WTC11 (cell line): ENCODE data around the gene PRKD1.

Source experiments
- CTCF ChIP-seq: fragments of 200-600 bp; IDR thresholded peaks from 2 replicates; pipeline ENCODE4 v1.8.0; 2022; ENCODE audit warnings: antibody characterized with exemption
- E2F1 ChIP-seq: sonication (generic); formaldehyde crosslinking; IDR thresholded peaks from 2 replicates; pipeline ENCODE4 v1.8.0; 2022; ENCODE audit warnings: mild to moderate bottlenecking, missing genetic modification reagents
- KAT7 ChIP-seq: sonication (generic); formaldehyde crosslinking; IDR thresholded peaks from 2 replicates; pipeline ENCODE4 v1.8.1; 2023; ENCODE audit warnings: missing genetic modification reagents, mild to moderate bottlenecking, borderline replicate concordance
- NFE2L1 ChIP-seq: sonication (generic); formaldehyde crosslinking; IDR thresholded peaks from 2 replicates; pipeline ENCODE4 v1.8.1; 2023; ENCODE audit warnings: missing genetic modification reagents
- SP1 ChIP-seq: sonication (generic); formaldehyde crosslinking; conservative IDR thresholded peaks from 2 replicates; pipeline ENCODE4 v1.8.1; 2022; ENCODE audit warnings: missing genetic modification reagents
- TEAD4 ChIP-seq: sonication (generic); formaldehyde crosslinking; IDR thresholded peaks from 2 replicates; pipeline ENCODE4 v1.8.0; 2022; ENCODE audit warnings: mild to moderate bottlenecking, missing genetic modification reagents
- ZBTB43 ChIP-seq: sonication (generic); formaldehyde crosslinking; IDR thresholded peaks from 2 replicates; pipeline ENCODE4 v1.8.1; 2023; ENCODE audit warnings: mild to moderate bottlenecking, missing genetic modification reagents
- ZNF121 ChIP-seq: sonication (generic); formaldehyde crosslinking; IDR thresholded peaks from 2 replicates; pipeline ENCODE4 v1.8.0; 2023; ENCODE audit warnings: missing genetic modification reagents

GRCh38 chr14:29861996-29862395 lies 65.7 kb downstream of the PRKD1 start:
- TF ChIP-seq TEAD4 (CRISPR knock-in tag) (no peak), NFE2L1 (CRISPR knock-in tag) (no peak), E2F1 (CRISPR knock-in tag) (no peak), SP1 (CRISPR knock-in tag) (no peak), CTCF (no peak), ZBTB43 (no peak), KAT7 (CRISPR knock-in tag) (no peak), ZNF121 (CRISPR knock-in tag) (no peak)
